ENCODE results near the gene C2CD4A.

DNA sequence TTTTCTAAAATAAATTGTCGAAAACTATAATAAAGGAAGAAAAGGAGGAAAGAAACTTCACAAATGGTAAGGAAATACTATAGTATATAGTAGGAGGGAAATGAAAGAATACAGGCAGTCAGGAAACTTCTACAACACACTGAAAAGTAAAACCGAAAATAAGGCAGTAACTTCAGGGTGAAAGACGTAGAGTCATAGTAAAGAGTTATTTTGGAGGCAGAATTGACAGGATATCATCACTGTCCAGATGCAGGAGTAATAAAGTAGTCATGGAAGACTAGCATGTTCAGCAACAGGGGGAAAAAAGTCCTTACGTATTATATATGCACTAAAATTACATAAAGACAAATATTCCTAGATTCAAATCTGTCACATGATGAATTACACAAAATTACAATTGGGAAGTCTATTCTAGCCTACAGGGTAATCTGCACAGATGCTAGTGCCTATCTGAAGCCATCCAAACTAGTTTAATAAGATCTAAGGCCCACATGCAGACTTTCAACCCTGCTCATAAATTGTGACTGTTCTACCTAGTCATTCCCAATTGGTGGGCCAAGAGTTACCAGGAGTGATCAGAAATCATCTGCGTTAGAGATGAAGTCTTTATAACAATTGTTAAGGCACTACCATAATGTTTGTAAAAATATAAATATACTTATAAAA lies 20.6 kb upstream of the C2CD4A start:
- TF ChIP-seq, protein P1, sequence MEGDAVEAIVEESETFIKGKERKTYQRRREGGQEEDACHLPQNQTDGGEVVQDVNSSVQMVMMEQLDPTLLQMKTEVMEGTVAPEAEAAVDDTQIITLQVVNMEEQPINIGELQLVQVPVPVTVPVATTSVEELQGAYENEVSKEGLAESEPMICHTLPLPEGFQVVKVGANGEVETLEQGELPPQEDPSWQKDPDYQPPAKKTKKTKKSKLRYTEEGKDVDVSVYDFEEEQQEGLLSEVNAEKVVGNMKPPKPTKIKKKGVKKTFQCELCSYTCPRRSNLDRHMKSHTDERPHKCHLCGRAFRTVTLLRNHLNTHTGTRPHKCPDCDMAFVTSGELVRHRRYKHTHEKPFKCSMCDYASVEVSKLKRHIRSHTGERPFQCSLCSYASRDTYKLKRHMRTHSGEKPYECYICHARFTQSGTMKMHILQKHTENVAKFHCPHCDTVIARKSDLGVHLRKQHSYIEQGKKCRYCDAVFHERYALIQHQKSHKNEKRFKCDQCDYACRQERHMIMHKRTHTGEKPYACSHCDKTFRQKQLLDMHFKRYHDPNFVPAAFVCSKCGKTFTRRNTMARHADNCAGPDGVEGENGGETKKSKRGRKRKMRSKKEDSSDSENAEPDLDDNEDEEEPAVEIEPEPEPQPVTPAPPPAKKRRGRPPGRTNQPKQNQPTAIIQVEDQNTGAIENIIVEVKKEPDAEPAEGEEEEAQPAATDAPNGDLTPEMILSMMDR (IDR thresholded peaks at IDR 0.05): no peak
- no peak for TF ChIP-seq POLR2A (IDR thresholded peaks at IDR 0.05)

Data from right lobe of liver (tissue), 4 donors.